MM.1S (cell line): ENCODE results near the gene PSTPIP2.

Experiments used
- DNase-seq: peaks from one replicate; pipeline ENCODE4 v3.0.0-alpha.2; 2015
- H2AFZ ChIP-seq: fragments of 300-600 bp; sonication (generic); 2 replicates; pipeline ENCODE4 v1.6.0; 2016; ENCODE audit warnings: antibody characterized with exemption, low read length
- H3F3A ChIP-seq: fragments of 300-600 bp; sonication (generic); 2 replicates; pipeline ENCODE4 v1.6.1; 2016; ENCODE audit warnings: mild to moderate bottlenecking, antibody characterized with exemption, low read length, moderate library complexity, mixed read lengths; ENCODE audit not compliant: insufficient read depth
- H3K27ac ChIP-seq: fragments of 300-600 bp; sonication (generic); 2 replicates; pipeline ENCODE4 v1.5.1; 2016; ENCODE audit warnings: mild to moderate bottlenecking, low read length
- H3K27me3 ChIP-seq: fragments of 300-600 bp; sonication (generic); replicated peaks from 2 replicates; pipeline ENCODE4 v1.6.0; 2016; ENCODE audit warnings: low read length; ENCODE audit not compliant: insufficient read depth
- H3K36me3 ChIP-seq: fragments of 300-600 bp; sonication (generic); replicated peaks from 2 replicates; pipeline ENCODE4 v1.6.1; 2016; ENCODE audit warnings: mild to moderate bottlenecking, low read length, mixed read lengths; ENCODE audit not compliant: insufficient read depth
- H3K4me1 ChIP-seq: fragments of 300-600 bp; sonication (generic); 2 replicates; pipeline ENCODE4 v1.6.1; 2016; ENCODE audit warnings: low read length, mixed read lengths
- H3K4me2 ChIP-seq: fragments of 300-600 bp; sonication (generic); 2 replicates; pipeline ENCODE4 v1.6.0; 2016; ENCODE audit warnings: low read depth, low read length
- H3K4me3 ChIP-seq: fragments of 300-600 bp; sonication (generic); 2 replicates; pipeline ENCODE4 v1.5.1; 2016; ENCODE audit warnings: low read length, mixed read lengths
- H3K79me2 ChIP-seq: fragments of 300-600 bp; sonication (generic); 2 replicates; pipeline ENCODE4 v1.6.1; 2016; ENCODE audit warnings: mixed run types, low read length, mixed read lengths
- H3K9ac ChIP-seq: fragments of 300-600 bp; sonication (generic); 2 replicates; pipeline ENCODE4 v1.6.1; 2016; ENCODE audit warnings: low read length, mixed read lengths
- H3K9me2 ChIP-seq: fragments of 300-600 bp; sonication (generic); replicated peaks from 2 replicates; pipeline ENCODE4 v1.6.1; 2016; ENCODE audit warnings: mild to moderate bottlenecking, low read length, mixed read lengths; ENCODE audit not compliant: insufficient read depth
- H3K9me3 ChIP-seq: fragments of 300-600 bp; sonication (generic); replicated peaks from 2 replicates; pipeline ENCODE4 v1.6.1; 2016; ENCODE audit warnings: mild to moderate bottlenecking, low read length, mixed read lengths; ENCODE audit not compliant: insufficient read depth
- H4K20me1 ChIP-seq: fragments of 300-600 bp; sonication (generic); 2 replicates; pipeline ENCODE4 v1.6.1; 2016; ENCODE audit warnings: mild to moderate bottlenecking, low read length, moderate library complexity, mixed read lengths; ENCODE audit not compliant: insufficient read depth
- EZH2 ChIP-seq: fragments of 300-600 bp; sonication (generic); optimal IDR thresholded peaks from 2 replicates; pipeline ENCODE3; 2017; ENCODE audit warnings: low read depth, mild to moderate bottlenecking, antibody characterized with exemption, low read length, mixed read lengths
- EZH2phosphoT487 ChIP-seq: fragments of 300-600 bp; sonication (generic); IDR thresholded peaks from 2 replicates; pipeline ENCODE4 v1.6.1; 2018; ENCODE audit warnings: antibody characterized with exemption, low read length
- TF ChIP-seq, protein P1 (sequence below): fragments of 300-600 bp; sonication (generic); IDR thresholded peaks from 2 replicates; pipeline ENCODE4 v1.5.1; 2016; ENCODE audit warnings: antibody characterized with exemption, low read length, mixed read lengths

Gene PSTPIP2

DNA sequence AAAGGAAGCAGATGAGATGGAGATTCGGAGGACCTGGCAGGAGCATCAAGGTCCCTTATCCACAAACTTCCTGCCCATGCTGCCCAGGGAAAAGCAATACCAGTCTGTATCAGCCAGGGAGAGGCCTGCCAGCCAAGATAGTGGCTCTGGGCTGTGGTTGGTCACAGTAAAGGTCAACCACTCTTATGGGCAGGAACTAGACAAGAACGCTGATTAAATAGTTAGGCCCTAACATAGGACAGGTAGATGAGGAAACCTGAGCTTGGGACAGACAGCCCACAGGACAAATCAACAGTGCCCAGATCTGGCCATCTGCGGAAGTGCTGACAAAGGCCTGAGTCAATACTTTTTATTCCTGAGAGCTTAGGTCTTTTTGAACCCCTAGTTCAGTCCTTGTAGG lies 10.7 kb downstream of the PSTPIP2 start:
- H3K79me2 ChIP-seq = no peaks in the 10 kb centered on the region; the same call in 1 of the 2 replicates
- H3K4me1 ChIP-seq = peaks cover 31% of the 10 kb centered on the region
- DNase-seq = peak; percentile 61
- H3K4me2 ChIP-seq = peak overlapping the region; percentile 31; the same call in 1 of the 2 replicates
- H3K9me2 ChIP-seq = no peaks in the 10 kb centered on the region
- peak overlapping the region; percentile 1; the same call in 1 of the 2 replicates for H2AFZ ChIP-seq
- no peak for TF ChIP-seq EZH2phosphoT487
- TF ChIP-seq, protein P1, sequence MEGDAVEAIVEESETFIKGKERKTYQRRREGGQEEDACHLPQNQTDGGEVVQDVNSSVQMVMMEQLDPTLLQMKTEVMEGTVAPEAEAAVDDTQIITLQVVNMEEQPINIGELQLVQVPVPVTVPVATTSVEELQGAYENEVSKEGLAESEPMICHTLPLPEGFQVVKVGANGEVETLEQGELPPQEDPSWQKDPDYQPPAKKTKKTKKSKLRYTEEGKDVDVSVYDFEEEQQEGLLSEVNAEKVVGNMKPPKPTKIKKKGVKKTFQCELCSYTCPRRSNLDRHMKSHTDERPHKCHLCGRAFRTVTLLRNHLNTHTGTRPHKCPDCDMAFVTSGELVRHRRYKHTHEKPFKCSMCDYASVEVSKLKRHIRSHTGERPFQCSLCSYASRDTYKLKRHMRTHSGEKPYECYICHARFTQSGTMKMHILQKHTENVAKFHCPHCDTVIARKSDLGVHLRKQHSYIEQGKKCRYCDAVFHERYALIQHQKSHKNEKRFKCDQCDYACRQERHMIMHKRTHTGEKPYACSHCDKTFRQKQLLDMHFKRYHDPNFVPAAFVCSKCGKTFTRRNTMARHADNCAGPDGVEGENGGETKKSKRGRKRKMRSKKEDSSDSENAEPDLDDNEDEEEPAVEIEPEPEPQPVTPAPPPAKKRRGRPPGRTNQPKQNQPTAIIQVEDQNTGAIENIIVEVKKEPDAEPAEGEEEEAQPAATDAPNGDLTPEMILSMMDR = no peak
- no peak for TF ChIP-seq EZH2
- H3K27ac ChIP-seq = peak overlapping the region; percentile 76; the same call in 1 of the 2 replicates
- H4K20me1 ChIP-seq = no peaks in the 10 kb centered on the region
- H3K9ac ChIP-seq = no peak overlapping the region
- no peaks in the 10 kb centered on the region for H3K9me3 ChIP-seq
- no peaks in the 10 kb centered on the region for H3K36me3 ChIP-seq
- H3K27me3 ChIP-seq = no peaks in the 10 kb centered on the region
- no peak overlapping the region for H3K4me3 ChIP-seq
- H3F3A ChIP-seq = peaks cover 19% of the 10 kb centered on the region

DNA sequence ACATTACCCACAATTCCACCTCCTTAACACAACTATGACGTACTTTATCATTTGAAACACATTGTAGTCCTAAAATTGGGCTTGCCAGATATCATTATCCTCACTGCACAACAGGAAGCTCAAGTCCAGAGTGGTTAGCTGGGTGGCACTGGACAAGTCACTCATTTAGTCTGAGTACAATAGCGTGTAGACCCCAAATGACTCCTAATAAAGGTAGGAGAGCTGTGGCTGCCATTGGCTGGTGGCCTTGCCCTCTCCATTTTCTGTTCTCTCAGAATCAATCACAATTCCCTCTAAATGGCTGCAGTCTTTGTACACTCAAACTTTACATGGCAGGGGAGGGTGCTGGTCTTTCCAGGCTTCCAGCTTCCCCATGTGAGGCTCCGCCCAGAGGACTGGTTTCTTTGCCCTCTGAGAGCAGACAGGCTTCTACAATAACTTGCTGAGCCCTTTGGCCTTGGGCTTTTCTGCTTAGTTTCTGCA lies 11.7 kb downstream of the PSTPIP2 start:
- TF ChIP-seq EZH2 = no peak
- TF ChIP-seq, protein P1 = no peak
- TF ChIP-seq EZH2phosphoT487 = no peak
- H3K79me2 ChIP-seq = no peaks in the 10 kb centered on the region; the same call in 1 of the 2 replicates
- no peak for DNase-seq
- no peak overlapping the region for H3K27ac ChIP-seq
- H3K4me2 ChIP-seq = no peak overlapping the region
- H2AFZ ChIP-seq = no peak overlapping the region
- H3K36me3 ChIP-seq = no peaks in the 10 kb centered on the region
- H4K20me1 ChIP-seq = no peaks in the 10 kb centered on the region
- peaks cover 28% of the 10 kb centered on the region for H3F3A ChIP-seq
- no peaks in the 10 kb centered on the region for H3K27me3 ChIP-seq
- no peak overlapping the region for H3K4me3 ChIP-seq
- no peaks in the 10 kb centered on the region for H3K9me2 ChIP-seq
- H3K9me3 ChIP-seq = no peaks in the 10 kb centered on the region
- H3K9ac ChIP-seq = no peak overlapping the region
- H3K4me1 ChIP-seq = peaks cover 37% of the 10 kb centered on the region

DNA sequence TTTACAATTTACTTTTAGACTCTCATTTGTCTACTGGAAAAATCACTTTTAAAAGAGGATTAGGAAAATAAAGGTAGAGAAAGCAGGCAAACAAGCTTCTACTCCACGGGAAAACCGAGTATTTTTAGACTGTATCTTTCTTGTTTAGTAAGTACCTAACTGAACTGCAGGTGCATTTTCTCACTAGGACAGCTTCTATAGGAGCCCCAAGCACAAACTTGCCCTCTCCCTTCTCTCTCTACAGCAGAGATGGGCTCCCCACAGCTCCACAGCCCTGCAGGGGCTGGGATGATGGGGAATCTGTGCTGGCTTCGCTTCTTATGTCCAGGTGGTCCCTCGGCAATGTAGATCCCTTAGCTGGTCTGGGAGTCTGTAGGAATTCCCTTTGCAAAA lies 16.2 kb downstream of the PSTPIP2 start:
- no peaks in the 10 kb centered on the region; the same call in 1 of the 2 replicates for H3K79me2 ChIP-seq
- 0 out of 2 replicates have a peak overlapping the region, but pooled peaks have one; percentile 9 for H2AFZ ChIP-seq
- peak overlapping the region; percentile 63 for H3K27ac ChIP-seq
- peaks cover 19% of the 10 kb centered on the region for H3K4me1 ChIP-seq
- H3K4me2 ChIP-seq = peak overlapping the region; percentile 49
- H3K9me2 ChIP-seq = no peaks in the 10 kb centered on the region
- no peak overlapping the region for H3K4me3 ChIP-seq
- TF ChIP-seq EZH2 (no peak), EZH2phosphoT487 (no peak)
- TF ChIP-seq, protein P1 = no peak
- no peaks in the 10 kb centered on the region for H4K20me1 ChIP-seq
- DNase-seq = peak; percentile 32
- H3K9ac ChIP-seq = peak overlapping the region; percentile 9; the same call in 1 of the 2 replicates
- no peaks in the 10 kb centered on the region for H3K36me3 ChIP-seq
- H3F3A ChIP-seq = peaks cover 16% of the 10 kb centered on the region
- H3K27me3 ChIP-seq = no peaks in the 10 kb centered on the region
- H3K9me3 ChIP-seq = no peaks in the 10 kb centered on the region
